NCI-H526 (cell line): Measurements from ENCODE around the gene FNDC4.
A peak's percentile ranks its signal among the peaks of the same experiment; 100 is the strongest.
"Not testable (repeated sequence)": the region's sequence is repeated elsewhere in the genome, so short reads cannot be mapped to it uniquely, and the experiment has no call there.

Experiments used
- DNase-seq, 2 experiments: peaks; one replicate each; lab custom pipeline; 2025; lab: John Stamatoyannopoulos, UW

FNDC4 gene, protein sequence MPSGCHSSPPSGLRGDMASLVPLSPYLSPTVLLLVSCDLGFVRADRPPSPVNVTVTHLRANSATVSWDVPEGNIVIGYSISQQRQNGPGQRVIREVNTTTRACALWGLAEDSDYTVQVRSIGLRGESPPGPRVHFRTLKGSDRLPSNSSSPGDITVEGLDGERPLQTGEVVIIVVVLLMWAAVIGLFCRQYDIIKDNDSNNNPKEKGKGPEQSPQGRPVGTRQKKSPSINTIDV

DNA sequence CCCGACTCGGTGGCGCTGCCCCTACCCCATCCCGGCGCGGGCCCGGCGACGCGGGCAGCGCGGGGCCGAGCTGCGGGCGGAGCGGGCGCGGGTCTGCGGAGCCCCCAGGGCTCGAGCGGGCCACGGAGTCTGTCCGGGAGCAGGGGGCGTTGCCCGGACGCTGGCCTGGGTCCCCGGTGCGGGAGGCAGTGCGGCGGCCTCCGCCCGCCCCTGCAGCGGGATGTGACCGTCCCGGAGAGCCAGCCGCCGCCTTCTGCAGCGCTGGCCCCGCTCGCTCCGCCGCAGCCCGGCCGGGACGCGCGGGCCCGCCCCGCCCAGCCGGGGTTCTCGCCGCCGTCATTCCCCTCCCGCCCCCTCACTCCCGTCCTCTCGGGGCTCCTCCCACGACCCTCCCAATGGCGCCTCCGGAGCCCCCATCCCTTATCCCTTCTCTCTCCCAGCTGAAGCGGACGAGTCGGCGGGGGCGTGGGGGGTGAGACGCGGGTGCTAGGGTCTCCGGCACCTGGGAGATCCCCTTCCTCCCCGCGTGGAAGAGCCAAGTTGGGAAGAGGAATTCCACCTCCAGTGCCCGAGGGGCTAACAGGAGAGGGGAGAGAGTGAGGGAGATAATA, at the start of gene FNDC4:
FNDC4 (minus strand) TSS at position 257 of the 611 bp plus-strand sequence. CDS start 521 bp downstream, outside the sequence.
- DNase-seq: peak in 1 of 2 experiments; percentile 37

DNA sequence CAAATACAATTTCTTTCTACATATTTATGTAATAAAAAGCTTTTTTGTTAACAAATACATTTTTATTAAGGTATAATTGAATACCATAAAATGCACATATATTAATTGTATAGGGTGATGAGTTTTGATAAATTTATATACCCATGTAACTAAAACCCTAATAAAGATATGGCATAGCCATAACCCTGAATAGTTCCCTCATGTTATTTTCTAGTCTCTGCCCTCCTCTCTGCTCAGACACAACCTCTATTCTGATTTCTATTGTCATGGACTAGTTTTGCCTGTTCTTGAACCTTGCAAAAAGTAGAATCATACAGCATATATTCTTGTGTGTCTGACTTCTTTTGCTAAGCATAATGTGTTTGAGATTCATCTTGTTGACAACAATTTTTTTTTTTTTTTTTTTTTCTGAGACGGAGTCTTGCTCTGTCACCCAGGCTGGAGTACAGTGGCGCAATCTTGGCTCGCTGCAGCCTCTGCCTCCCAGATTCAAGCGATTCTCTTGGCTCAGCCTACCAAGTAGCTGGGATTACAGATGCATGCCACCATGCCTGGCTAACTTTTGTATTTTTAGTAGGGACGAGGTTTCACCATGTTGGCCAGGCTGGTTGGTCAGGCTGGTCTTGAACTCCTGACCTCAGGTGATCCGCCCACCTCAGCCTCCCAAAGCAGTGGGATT, 49.3 kb upstream of the FNDC4 start:
- DNase-seq: no peak

DNA sequence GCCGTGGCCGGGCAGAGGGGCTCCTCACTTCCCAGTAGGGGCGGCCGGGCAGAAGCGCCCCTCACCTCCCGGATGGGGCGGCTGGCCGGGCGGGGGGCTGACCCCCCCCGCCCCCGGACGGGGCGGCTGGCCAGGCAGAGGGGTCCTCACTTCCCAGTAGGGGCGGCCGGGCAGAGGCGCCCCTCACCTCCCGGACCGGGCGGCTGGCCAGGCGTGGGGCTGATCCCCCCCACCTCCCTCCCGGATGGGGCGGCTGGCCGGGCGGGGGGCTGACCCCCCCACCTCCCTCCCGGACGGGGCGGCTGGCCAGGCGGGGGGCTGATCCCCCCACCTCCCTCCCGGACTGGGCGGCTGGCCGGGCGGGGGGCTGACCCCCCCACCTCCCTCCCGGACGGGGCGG, 44.6 kb upstream of the FNDC4 start:
- DNase-seq: not testable (repeated sequence)

DNA sequence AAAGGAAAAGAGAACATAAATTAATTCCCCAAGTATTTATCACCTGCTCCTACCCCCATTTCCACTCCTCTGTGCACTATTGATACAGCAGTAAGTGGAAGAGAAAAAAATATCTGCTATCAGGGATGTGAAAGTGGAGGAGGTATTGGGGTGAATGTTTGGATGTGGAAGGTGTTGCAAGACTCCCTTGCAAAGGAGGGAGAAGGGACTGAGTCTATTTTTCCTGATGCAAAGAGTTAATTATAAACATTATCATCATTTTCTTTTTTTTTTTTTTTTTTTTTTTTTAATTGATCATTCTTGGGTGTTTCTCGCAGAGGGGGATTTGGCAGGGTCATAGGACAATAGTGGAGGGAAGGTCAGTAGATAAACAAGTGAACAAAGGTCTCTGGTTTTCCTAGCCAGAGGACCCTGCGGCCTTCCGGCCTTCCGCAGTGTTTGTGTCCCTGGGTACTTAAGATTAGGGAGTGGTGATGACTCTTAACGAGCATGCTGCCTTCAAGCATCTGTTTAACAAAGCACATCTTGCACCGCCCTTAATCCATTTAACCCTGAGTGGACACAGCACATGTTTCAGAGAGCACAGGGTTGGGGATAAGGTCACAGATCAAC, 43.9 kb upstream of the FNDC4 start:
- not testable (repeated sequence) for DNase-seq

DNA sequence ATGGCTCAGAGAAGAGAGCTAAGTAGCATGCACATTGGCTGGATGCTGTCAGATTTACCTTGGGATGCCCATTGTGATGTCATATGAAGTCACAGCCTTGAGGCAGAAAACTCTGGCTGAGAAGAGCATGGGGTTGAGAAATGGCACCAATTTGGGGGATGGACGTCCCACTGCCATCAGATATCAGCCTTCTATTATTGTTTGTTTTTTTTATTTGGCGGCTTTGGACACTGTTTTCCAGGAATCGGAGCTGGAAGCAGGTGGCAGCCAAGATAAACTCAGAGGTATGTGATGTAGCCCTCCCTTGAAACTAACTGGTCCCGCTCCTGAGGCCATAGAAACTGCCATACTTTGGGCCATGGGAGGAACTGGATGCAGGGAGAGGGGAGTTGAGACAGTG, 42.3 kb upstream of the FNDC4 start:
- no peak for DNase-seq

DNA sequence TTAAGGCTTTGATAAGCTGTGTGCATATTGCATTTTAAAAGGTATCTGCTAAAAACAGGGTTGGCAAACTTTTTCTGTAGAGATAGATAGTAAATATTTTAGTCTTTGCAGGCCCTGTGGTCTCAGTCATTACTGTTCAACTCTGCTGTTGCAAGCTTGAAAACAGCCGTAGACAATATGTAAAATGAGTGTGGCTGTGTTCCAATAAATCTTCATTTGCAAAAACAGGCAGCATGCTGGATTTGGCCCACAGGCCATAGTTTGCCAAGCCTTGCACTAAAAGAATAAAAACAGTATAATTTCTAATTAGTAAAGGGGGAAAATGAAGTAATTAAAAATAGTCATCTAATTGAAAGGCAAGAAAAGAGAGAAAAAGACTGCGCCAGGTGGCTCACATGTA, 37.0 kb upstream of the FNDC4 start:
- DNase-seq: no peak

DNA sequence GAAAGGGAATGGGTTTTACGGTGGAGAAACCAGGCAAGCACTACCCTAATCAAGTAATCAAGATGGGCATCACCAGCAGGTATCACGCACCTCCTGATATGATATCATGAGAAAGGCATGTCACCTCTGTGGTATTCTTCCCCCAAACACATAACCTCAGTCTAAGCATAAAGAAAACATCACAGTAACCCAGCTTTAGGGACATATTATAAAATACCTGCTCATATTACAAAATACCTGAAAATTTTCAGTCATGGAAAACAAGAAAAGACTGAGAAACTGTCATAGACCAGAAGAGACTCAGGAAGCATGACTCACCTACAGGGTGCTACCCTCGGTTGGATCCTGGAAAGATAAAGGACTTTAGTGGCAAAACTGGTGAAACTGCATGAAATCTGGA, 32.2 kb upstream of the FNDC4 start:
- no peak for DNase-seq

DNA sequence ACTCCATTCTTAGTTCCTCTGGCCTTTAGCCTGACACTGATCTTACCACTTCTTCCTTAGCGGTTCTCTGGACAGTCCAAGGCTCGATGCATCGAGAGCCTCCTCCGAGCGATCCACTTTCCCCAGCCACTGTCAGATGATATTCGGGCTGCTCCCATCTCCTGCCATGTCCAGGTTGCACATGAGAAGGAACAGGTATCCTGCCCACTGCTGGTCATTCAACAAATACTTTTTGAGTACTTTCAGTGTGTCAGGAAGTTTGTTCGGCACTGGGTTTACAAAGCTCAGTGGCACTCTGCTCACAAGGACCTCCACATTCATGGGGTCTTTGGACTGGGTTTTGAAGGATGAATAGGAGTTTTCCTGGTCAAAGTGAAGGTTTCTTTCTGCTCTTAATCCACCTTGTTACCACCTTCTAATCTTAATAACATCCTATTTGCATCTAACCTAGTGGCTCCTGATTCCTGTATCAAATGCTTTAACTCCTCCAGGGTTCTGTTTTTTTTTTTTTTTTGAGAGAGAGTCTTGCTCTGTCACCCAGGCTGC, 27.5 kb upstream of the FNDC4 start:
- DNase-seq: no peak

DNA sequence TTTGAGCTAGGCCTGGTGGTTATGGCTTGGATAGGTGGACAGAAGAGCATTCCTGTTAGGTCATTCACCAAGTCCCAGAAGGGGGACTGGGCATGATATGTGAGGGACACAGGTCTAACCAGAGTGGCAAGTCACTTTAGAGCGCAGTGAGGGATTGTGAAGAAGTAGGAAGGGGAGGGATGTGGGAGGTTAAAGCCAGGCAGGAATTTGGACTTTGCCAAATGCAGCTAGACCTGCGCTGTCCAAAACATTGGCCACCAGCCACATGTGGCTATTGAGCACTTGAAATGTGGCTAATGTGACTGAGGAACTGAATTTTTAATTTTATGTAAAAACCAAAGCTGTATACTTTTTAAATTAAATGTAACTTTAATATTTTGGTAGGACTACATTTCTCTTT, 25.3 kb upstream of the FNDC4 start:
- no peak for DNase-seq

DNA sequence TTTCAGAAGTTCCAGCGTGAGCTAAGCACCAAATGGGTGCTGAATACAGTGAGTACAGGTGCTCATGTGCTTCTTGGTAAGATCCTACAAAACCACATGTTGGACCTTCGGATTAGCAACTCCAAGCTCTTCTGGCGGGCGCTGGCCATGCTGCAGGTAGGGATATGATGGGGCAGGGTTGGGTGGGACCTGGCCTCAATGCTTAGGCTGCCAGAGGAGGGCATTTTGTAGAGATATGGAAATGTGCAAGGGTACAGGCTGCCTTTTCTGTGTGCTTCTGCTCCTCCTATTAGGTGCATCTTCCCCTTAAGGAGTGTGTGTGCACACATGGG, 23.7 kb upstream of the FNDC4 start:
- no peak for DNase-seq

DNA sequence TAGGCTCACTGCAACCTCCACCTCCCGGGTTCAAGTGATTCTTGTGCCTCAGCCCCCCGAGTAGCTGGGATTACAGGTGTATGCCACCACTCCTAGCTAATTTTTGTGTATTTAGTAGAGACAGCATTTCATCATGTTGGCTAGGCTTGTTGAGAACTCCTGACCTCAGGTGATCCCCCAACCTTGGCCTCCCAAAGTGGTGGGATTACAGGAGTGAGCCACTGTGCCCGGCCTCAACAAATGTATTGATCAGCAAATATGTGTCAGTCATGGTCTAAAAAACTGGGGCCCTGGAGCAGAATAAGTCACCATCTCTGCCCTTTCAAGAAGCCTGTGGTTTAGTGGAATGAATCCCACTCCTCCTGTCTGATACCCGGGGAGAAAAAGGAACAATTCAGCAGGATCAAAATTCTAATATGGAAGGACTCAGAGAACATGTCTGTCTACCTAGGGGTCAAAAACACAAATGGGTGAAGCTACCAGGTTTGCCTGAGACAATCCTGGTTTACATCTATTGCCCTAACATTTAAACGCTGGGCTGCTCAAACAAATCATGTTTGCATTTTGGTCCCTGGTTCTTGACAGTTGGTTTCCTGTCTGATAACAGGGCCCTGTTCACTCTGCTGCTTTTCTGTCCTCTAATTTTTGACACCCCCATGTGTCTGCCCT, 23.2 kb upstream of the FNDC4 start:
- no peak for DNase-seq

DNA sequence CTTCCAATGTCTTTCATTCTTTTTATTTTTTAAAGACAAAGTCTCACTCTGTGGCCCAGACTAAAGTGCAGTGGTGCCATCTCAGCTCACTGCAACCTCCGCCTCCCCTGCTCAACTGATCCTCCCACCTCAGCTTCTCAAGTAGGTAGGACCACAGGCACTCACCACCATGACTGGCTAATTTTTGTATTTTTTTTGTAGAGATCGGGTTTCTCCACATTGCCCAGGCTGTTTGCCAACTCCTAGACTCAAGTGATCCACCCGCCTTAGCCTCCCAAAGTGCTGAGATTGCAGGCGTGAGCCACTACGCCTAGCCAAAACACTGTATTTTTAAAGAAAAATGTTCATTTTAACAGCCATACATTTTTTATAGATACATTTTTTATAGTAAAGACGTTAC, 14.3 kb upstream of the FNDC4 start:
- no peak for DNase-seq

DNA sequence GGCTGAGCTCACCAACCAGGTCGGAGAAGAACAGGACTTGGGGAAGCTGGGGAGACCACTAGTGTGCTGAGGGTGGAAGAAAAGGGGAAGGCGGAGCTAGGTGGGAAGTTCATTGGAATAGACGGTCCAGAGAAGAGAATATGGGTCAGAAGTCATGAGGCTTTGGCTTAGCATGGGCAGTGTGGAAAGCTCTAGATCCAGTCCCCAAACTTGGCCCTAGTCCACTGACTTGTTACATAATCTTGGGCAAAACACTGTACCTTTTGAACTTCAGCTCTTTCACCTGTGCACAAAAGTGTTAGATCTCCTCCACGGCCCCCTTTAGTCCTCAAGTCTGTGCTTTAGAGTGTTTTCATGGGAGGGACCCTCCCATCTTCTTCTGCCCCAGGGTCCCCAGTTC, 12.3 kb upstream of the FNDC4 start:
- no peak for DNase-seq

DNA sequence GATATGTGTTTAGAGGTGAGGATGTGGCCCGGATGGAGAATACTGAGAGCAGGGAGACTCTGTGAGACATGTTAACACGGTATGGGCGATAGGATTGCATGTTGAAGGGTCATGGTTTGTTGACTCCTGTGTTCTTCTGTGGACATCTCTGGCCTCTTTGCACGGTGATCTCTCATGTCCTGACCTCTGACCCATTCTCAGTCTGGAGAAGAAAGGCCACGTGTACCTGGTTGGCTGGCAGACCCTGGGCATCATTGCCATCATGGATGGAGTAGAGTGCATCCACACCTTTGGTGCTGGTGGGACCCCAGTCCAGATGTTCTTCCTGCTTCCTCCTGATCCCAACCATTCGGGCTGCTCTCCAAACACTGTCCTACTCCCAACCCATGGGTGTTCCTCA, 11.6 kb upstream of the FNDC4 start:
- DNase-seq: no peak

DNA sequence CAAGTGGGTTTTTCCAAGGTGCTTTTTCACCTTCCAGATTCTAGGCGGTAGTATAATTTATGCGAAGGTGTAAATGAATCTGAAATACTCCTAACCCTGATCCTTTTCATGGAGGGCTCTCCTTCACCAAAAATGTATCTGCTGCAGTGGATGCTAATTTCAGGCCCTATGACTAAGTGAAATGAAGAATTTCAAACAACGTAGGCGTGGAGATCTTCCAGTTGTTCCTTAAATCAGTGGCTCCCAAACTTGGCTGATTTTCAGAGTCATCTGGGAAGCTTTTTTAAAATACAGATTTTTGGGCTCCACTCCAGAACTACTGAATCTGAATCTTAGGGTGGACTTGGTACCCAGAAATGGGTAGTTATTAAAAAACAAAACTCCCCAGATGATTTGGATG, 7.1 kb upstream of the FNDC4 start:
- DNase-seq: no peak

DNA sequence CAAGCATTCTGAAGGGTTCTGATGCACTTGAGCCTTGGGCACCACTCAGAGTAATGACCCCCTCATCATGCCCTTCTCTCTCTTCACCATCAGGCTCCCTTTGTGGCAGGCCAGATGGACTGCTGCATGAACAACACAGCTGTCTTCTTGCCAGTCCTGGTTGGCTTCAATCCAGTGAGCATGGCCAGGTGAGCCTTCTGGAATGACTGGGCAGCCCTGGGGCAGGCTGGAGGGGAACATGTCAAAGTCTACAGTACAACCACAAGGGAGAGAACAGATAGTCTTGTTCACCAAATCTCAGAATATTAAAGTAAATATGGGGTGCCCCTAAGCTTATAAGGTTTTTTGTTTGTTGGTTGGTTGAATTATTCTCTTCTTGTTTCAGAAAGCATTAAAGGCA, 6.0 kb upstream of the FNDC4 start:
- no peak for DNase-seq

DNA sequence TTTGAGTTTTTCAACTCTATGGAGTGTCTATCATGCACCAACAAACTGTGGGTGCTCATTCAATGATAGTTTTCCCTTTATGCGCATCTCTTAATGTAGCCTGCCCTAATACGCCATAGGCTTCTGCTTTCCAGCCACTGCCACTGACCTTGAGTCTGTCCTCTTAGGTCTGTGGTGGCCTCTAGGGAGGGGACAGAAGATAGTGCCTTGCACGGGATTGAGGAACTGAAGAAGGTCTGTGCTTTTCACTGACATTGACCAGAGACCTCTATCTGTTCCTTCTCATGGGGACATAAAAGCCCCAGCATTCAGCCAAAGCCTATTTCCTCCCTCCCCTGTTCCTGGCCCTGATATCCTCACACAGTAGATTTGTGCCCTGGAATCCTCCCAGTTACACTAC, 4.0 kb upstream of the FNDC4 start:
- DNase-seq: no peak

DNA sequence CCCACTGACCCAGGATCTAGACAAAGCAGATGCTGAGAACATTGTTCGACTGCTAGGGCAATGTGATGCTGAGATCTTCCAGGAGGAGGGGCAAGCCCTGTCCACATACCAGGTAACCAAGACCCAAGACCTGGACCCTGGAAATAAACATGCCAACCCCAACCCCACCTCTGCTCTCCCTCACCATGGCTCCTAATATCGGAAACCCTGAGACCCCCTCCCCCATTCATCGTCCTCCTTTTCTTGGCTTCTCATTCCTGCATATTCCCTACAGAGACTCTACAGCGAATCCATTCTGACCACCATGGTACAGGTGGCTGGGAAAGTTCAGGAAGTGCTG, 2.3 kb upstream of the FNDC4 start:
- DNase-seq: no peak

DNA sequence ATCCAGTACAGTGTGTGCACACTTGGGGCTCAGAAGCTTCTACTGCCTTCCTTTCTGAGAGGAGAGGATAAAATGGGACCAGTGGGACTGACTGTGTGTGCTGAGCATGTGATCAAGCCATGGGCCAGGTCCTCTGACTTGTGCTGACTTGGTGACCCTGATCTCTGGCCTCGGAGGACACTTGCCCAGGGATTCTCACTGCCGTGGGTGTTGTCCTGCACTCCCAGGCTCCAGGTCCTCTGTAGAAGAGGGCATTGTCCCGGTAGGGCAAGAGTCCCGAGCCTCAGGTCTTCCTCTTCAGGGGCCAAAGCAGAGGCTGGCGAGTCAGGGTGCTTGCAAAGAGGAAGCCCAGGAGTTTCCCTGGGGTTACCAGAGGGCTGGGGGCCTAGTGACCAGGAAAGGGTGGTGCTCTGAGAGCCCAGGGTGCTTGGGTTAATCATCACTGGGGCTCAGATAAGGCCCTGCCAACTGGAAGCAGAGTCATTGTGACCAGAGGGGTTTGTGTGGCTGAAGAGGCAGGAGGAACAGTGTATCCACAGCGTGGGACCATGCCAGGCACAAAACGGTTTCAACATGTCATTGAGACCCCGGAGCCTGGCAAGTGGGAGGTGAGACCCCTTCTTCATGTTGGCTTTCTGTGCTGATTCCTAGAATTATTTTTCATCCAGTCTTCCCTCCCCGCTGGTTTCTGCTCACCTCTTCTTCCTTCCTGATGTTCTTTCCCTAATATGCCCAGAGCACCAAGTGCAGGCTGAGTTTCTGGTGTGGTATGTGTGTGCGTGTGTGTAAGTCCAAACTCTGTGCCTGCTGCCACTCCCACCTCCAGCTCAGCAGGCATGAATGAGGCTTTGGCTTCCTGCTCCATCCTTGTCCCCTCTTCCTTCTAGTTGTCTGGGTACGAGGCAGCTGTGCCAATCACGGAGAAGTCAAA, 1.6 kb upstream of the FNDC4 start, which contains the start of gene GCKR:
GCKR (plus strand) TSS at position 483 of the 931 bp plus-strand sequence; CDS start at position 549, 66 bp downstream.
- no peak for DNase-seq

DNA sequence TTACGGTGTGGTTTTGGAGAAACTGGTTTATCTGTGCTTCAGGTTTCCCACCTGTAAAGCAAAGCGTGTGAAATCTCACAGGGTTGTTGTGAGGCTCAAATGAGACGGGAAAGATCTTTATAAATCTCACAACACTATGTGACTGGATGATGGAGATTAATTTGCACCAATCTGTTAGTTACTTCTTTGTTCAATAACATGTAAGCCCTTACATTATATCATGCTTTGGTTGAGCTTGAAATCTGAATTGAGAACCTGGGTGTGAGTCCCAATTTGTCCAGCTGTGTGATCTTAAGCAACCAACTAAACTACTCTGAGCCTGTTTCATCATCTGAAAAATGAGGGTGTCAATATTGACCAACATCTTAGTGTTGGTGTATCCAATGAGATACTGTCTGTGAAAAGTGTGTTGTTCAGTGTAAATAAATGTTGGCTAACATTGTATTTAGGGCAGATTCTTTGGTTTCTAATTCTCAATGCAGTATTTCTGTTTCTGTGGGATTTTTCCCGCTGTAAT, 898 bp upstream of the FNDC4 start:
- no peak for DNase-seq
